Lower leg skin (tissue), 4 donors: ENCODE results near the gene FAM81B. TPM values are rescaled to one million over a fixed set of nuclear protein-coding genes. Genes with fewer than 3 reads are reported as not detected.
"Not testable (repeated sequence)": the region's sequence is repeated elsewhere in the genome, so short reads cannot be mapped to it uniquely, and the experiment has no call there.

Source experiments
- DNase-seq, 2 donors: peaks; one replicate each; pipeline ENCODE4 v3.0.0-alpha.2; 2019; ENCODE audit warnings: low spot score in 2 of 2
- H3K4me3 ChIP-seq: fragments of 200-600 bp; sonication (generic); 2 replicates; pipeline ENCODE4 v1.5.1; 2017; ENCODE audit warnings: mild to moderate bottlenecking, low read depth; ENCODE audit not compliant: poor library complexity, severe bottlenecking
- CTCF ChIP-seq, 3 donors: fragments of 450-650 bp; IDR thresholded peaks; one replicate each; pipeline ENCODE4 v1.5.1; 2016; ENCODE audit warnings: antibody characterized with exemption in 3 of 3, mild to moderate bottlenecking in 3 of 3, moderate library complexity in 2 of 3
- POLR2A ChIP-seq, 2 donors: fragments of 450-650 bp; IDR thresholded peaks; one replicate each; pipeline ENCODE4 v1.6.1; 2016 to 2017; ENCODE audit warnings: antibody characterized with exemption in 2 of 2, mild to moderate bottlenecking in 1 of 2, moderate library complexity in 1 of 2
- whole genome bisulfite sequencing, 2 donors: methylation state at CpG; one replicate each; pipeline ENCODE4 v1.1.5; 2018; 5-methylcytosine and 5-hydroxymethylcytosine counted together
- intact Hi-C: fragments of 100-400 bp; cut with DNase I; formaldehyde crosslinking; loops from one replicate; pipeline ENCODE4 v1.15.0; 2023; ENCODE audit warnings: low total_unique reads
- total RNA-seq, 4 donors: library from RNA; depleted of rRNA; stranded (reverse); fragments of >200 nt; gene quantifications; one replicate each; pipeline ENCODE4 v1.1.0, GENCODE V29; 2016

FAM81B gene
- not detected for total RNA-seq

GRCh38 chr5:95390812-95391492 is at the start of gene FAM81B:
Gene FAM81B, plus strand, starts transcription at chr5:95391366. Its CDS starts 24 bp downstream, at chr5:95391390.
- intact Hi-C loops = no loop called here
- WGBS, 2 donors = 70 to 71% methylated on average over 2 of the region's 2 CpGs
- TF ChIP-seq POLR2A (IDR thresholded peaks at IDR 0.05) (no peak), CTCF (IDR thresholded peaks at IDR 0.05) (no peak)

GRCh38 chr5:95341444-95341843 is 49.7 kb upstream of the FAM81B start:
- H3K4me3 ChIP-seq, intact Hi-C loops, DNase-seq: not testable (repeated sequence)
- 68 to 90% methylated on average over 2 of the region's 2 CpGs for WGBS, 2 donors

More at GRCh38 chr5:95390812-95391492, at the start of gene FAM81B:
- no peak within 1 kb of the TSS for H3K4me3 ChIP-seq
- DNase-seq = no peak

- no peak overlapping the region for H3K4me3 ChIP-seq
- 63% methylated on average over 4 of the region's 4 CpGs for WGBS, 2 donors
- intact Hi-C loops = no loop called here
- no peak for TF ChIP-seq POLR2A (IDR thresholded peaks at IDR 0.05)
- no peak for TF ChIP-seq CTCF (IDR thresholded peaks at IDR 0.05)
- DNase-seq = no peak
Observed at GRCh38 chr5:95347506-95348120, 43.6 kb upstream of the FAM81B start.

- TF ChIP-seq CTCF (IDR thresholded peaks at IDR 0.05) (no peak), POLR2A (IDR thresholded peaks at IDR 0.05) (no peak)
- intact Hi-C loops = no loop called here
- 63% methylated on average over 1 of the region's 1 CpG for WGBS, 2 donors
Observed at GRCh38 chr5:95350631-95351030, 40.5 kb upstream of the FAM81B start.

GRCh38 chr5:95352691-95353090 is 38.5 kb upstream of the FAM81B start:
- TF ChIP-seq CTCF (IDR thresholded peaks at IDR 0.05) (no peak), POLR2A (IDR thresholded peaks at IDR 0.05) (no peak)
- 63 to 71% methylated on average over 3 of the region's 3 CpGs for WGBS, 2 donors
- no peak overlapping the region for H3K4me3 ChIP-seq
- DNase-seq = no peak
- intact Hi-C loops = no loop called here

More at GRCh38 chr5:95350631-95351030, 40.5 kb upstream of the FAM81B start:
- DNase-seq = no peak
- no peak overlapping the region for H3K4me3 ChIP-seq

- H3K4me3 ChIP-seq = no peak overlapping the region
- 66 to 72% methylated on average over 2 of the region's 2 CpGs for WGBS, 2 donors
- intact Hi-C loops = no loop called here
- TF ChIP-seq POLR2A (IDR thresholded peaks at IDR 0.05) (no peak), CTCF (IDR thresholded peaks at IDR 0.05) (no peak)
- no peak for DNase-seq
Observed at GRCh38 chr5:95358320-95358719, 32.8 kb upstream of the FAM81B start.
